ENCODE measurements around the gene METTL14. TPM values are rescaled to one million over a fixed set of nuclear protein-coding genes. Genes with fewer than 3 reads are reported as not detected.

METTL14 gene
- polyA plus RNA-seq, 3 donors, result 6.6 to 19.2 (median 8.2) TPM

GRCh38 chr4:118760493-118760892 is 75.3 kb downstream of the METTL14 start:
- Mint-ChIP-seq H3K4me3 (no peak overlapping the region), H3K27ac (peak overlapping the region in 2 of 7 donors; percentile 42 to 48)

GRCh38 chr4:118761397-118762016 is 76.3 kb downstream of the METTL14 start:
- Histone ChIP-seq H2AFZ (ENCODE audit: insufficient read depth, low read depth, low read length, poor library complexity, severe bottlenecking) (no peak overlapping the region), H3K4me3 (replicated peaks in 1 of 3; ENCODE audit: low read depth in 2 of 3, low read length in 3 of 3) (no peak overlapping the region), H3K79me2 (ENCODE audit: insufficient read depth, low read length) (no peaks in the 10 kb centered on the region), H3K27ac (ENCODE audit: low read depth in 1 of 2, low read length in 2 of 2) (no peak overlapping the region), H3K36me3 (replicated peaks in 1 of 2; ENCODE audit: control insufficient read depth in 1 of 2, insufficient read depth in 2 of 2, low read length in 2 of 2) (peaks cover 58 to 93% of the 10 kb centered on the region in 2 donors), H3K4me1 (ENCODE audit: control insufficient read depth in 1 of 2, insufficient read depth in 2 of 2, low read length in 2 of 2) (no peaks in the 10 kb centered on the region), H3K4me2 (replicated peaks; ENCODE audit: extremely low read depth, low read length, poor library complexity, severe bottlenecking) (no peak overlapping the region), H3K9ac (ENCODE audit: insufficient read depth, low read length, poor library complexity, severe bottlenecking) (no peak overlapping the region), H3K9me3 (replicated peaks in 1 of 2; ENCODE audit: control insufficient read depth in 1 of 2, insufficient read depth in 1 of 2, low read length in 2 of 2) (no peaks in the 10 kb centered on the region), H3K27me3 (ENCODE audit: control insufficient read depth in 2 of 2, insufficient read depth in 2 of 2, low read length in 2 of 2) (no peaks in the 10 kb centered on the region), H4K20me1 (ENCODE audit: insufficient read depth, low read length) (no peaks in the 10 kb centered on the region)
- peaks cover 6% of the 10 kb centered on the region for H3K4me1 Mint-ChIP-seq
- intact Hi-C loops (cut with micrococcal nuclease), result no loop called here
- H3K27ac Mint-ChIP-seq, result peak overlapping the region in 1 of 7 donors; percentile 9
- H3K36me3 Mint-ChIP-seq, result peaks cover 70 to 74% of the 10 kb centered on the region in 2 donors
- H3K4me3 Mint-ChIP-seq, result no peak overlapping the region
- no peaks in the 10 kb centered on the region for H3K9me3 Mint-ChIP-seq
- DNase-seq, result no peak
- no peak for TF ChIP-seq CTCF (IDR thresholded peaks at IDR 0.05)
- H3K27me3 Mint-ChIP-seq (ENCODE audit: low read depth in 3 of 3), result no peaks in the 10 kb centered on the region
- 100% methylated on average over 1 of the region's 2 CpGs for WGBS (ENCODE audit: insufficient coverage)

More at GRCh38 chr4:118760493-118760892, 75.3 kb downstream of the METTL14 start:
- no CpG with 5 or more reads among the region's 5 CpGs for WGBS (ENCODE audit: insufficient coverage)
- Mint-ChIP-seq H3K36me3 (peaks cover 73 to 76% of the 10 kb centered on the region in 2 donors), H3K27me3 (ENCODE audit: low read depth in 3 of 3) (no peaks in the 10 kb centered on the region), H3K9me3 (no peaks in the 10 kb centered on the region), H3K4me1 (peaks cover 6% of the 10 kb centered on the region)
- DNase-seq, result no peak
- TF ChIP-seq CTCF (IDR thresholded peaks at IDR 0.05), result no peak
- H4K20me1 ChIP-seq (ENCODE audit: insufficient read depth, low read length), result no peaks in the 10 kb centered on the region
- H3K4me2 ChIP-seq (replicated peaks; ENCODE audit: extremely low read depth, low read length, poor library complexity, severe bottlenecking), result no peak overlapping the region
- H3K36me3 ChIP-seq (replicated peaks in 1 of 2; ENCODE audit: control insufficient read depth in 1 of 2, insufficient read depth in 2 of 2, low read length in 2 of 2), result peaks cover 59 to 93% of the 10 kb centered on the region in 2 donors
- H3K27ac ChIP-seq (ENCODE audit: low read depth in 1 of 2, low read length in 2 of 2), result no peak overlapping the region
- intact Hi-C loops (cut with micrococcal nuclease), result no loop called here
- H3K27me3 ChIP-seq (ENCODE audit: control insufficient read depth in 2 of 2, insufficient read depth in 2 of 2, low read length in 2 of 2), result no peaks in the 10 kb centered on the region
- no peak overlapping the region for H3K9ac ChIP-seq (ENCODE audit: insufficient read depth, low read length, poor library complexity, severe bottlenecking)
- no peaks in the 10 kb centered on the region for H3K9me3 ChIP-seq (replicated peaks in 1 of 2; ENCODE audit: control insufficient read depth in 1 of 2, insufficient read depth in 1 of 2, low read length in 2 of 2)
- no peaks in the 10 kb centered on the region for H3K4me1 ChIP-seq (ENCODE audit: control insufficient read depth in 1 of 2, insufficient read depth in 2 of 2, low read length in 2 of 2)
- no peak overlapping the region for H2AFZ ChIP-seq (ENCODE audit: insufficient read depth, low read depth, low read length, poor library complexity, severe bottlenecking)
- no peak overlapping the region for H3K4me3 ChIP-seq (replicated peaks in 1 of 3; ENCODE audit: low read depth in 2 of 3, low read length in 3 of 3)
- H3K79me2 ChIP-seq (ENCODE audit: insufficient read depth, low read length), result no peaks in the 10 kb centered on the region
